Neural cell (in vitro differentiated cells): ENCODE measurements around the gene ZNF14. TPM values are rescaled to one million over a fixed set of nuclear protein-coding genes. Genes with fewer than 3 reads are reported as not detected.

Experiments
- H2AFZ ChIP-seq: fragments of 200-600, 300-800 bp; sonication (generic), shearing (Covaris generic); 2 replicates; pipeline ENCODE4 v1.6.0; 2014; ENCODE audit warnings: low read depth, mild to moderate bottlenecking, antibody characterized with exemption, low read length, moderate library complexity
- H3F3A ChIP-seq: fragments of 200-600 bp; shearing (Covaris generic); 2 replicates; pipeline ENCODE4 v1.6.1; 2016; ENCODE audit warnings: mild to moderate bottlenecking, moderate library complexity, mixed read lengths, antibody characterized with exemption, low read length; ENCODE audit not compliant: insufficient read depth, poor library complexity, severe bottlenecking
- H3K27ac ChIP-seq: fragments of 200-600, 300-800 bp; sonication (generic), shearing (Covaris generic); 2 replicates; pipeline ENCODE4 v1.5.1; 2014; ENCODE audit warnings: mild to moderate bottlenecking, low read length, moderate library complexity
- H3K27me3 ChIP-seq: fragments of 300-800, 200-600 bp; sonication (generic), shearing (Covaris generic); 2 replicates; pipeline ENCODE4 v1.6.0; 2014; ENCODE audit warnings: mild to moderate bottlenecking, low read depth, low read length, moderate library complexity; ENCODE audit not compliant: insufficient read depth
- H3K36me3 ChIP-seq: fragments of 300-800, 200-600 bp; sonication (generic), shearing (Covaris generic); 2 replicates; pipeline ENCODE4 v1.5.1; 2014; ENCODE audit warnings: mild to moderate bottlenecking, antibody characterized with exemption, low read length, moderate library complexity; ENCODE audit not compliant: insufficient read depth
- H3K4me2 ChIP-seq: fragments of 300-800, 200-600 bp; sonication (generic), shearing (Covaris generic); 2 replicates; pipeline ENCODE4 v1.6.0; 2014; ENCODE audit warnings: mild to moderate bottlenecking, low read length
- H3K4me3 ChIP-seq: fragments of 300-800, 200-600 bp; sonication (generic), shearing (Covaris generic); 2 replicates; pipeline ENCODE4 v1.5.1; 2014; ENCODE audit warnings: mild to moderate bottlenecking, low read length, moderate library complexity
- H3K79me2 ChIP-seq: fragments of 200-600 bp; shearing (Covaris generic); replicated peaks from 2 replicates; pipeline ENCODE4 v1.6.0; 2014; ENCODE audit warnings: mild to moderate bottlenecking, low read length, moderate library complexity; ENCODE audit not compliant: insufficient read depth
- H3K9ac ChIP-seq: fragments of 300-800, 200-600 bp; sonication (generic), shearing (Covaris generic); 2 replicates; pipeline ENCODE4 v1.6.1; 2016; ENCODE audit warnings: mild to moderate bottlenecking, low read length, mixed read lengths
- H3K9me2 ChIP-seq: fragments of 200-600 bp; shearing (Covaris generic); 2 replicates; pipeline ENCODE4 v1.6.1; 2016; ENCODE audit warnings: mild to moderate bottlenecking, low read length, mixed read lengths; ENCODE audit not compliant: insufficient read depth
- H3K9me3 ChIP-seq: fragments of 200-600, 300-800 bp; sonication (generic), shearing (Covaris generic); 2 replicates; pipeline ENCODE4 v1.6.1; 2016; ENCODE audit warnings: mild to moderate bottlenecking, mixed run types, low read length, moderate library complexity, mixed read lengths
- H4K20me1 ChIP-seq: fragments of 200-600 bp; shearing (Covaris generic); 2 replicates; pipeline ENCODE4 v1.6.1; 2016; ENCODE audit warnings: mild to moderate bottlenecking, mixed run types; ENCODE audit not compliant: insufficient read depth
- EP300 ChIP-seq: fragments of 450-650 bp; conservative IDR thresholded peaks from 2 replicates; pipeline ENCODE4 v1.6.1; 2014; ENCODE audit warnings: antibody characterized with exemption, mild to moderate bottlenecking, moderate library complexity; ENCODE audit not compliant: poor library complexity, severe bottlenecking
- EZH2 ChIP-seq: fragments of 200-600, 300-800 bp; shearing (Covaris generic), sonication (generic); IDR thresholded peaks from 2 replicates; pipeline ENCODE4 v1.6.1; 2014; ENCODE audit warnings: antibody characterized with exemption, low read length, borderline replicate concordance, mild to moderate bottlenecking; ENCODE audit not compliant: insufficient read depth, poor library complexity, severe bottlenecking
- MXI1 ChIP-seq: fragments of 450-650 bp; conservative IDR thresholded peaks from 2 replicates; pipeline ENCODE4 v1.6.1; 2014; ENCODE audit warnings: antibody characterized with exemption, mild to moderate bottlenecking; ENCODE audit not compliant: poor library complexity, severe bottlenecking
- POLR2AphosphoS5 ChIP-seq: IDR thresholded peaks from 2 replicates; pipeline ENCODE4 v1.6.1; 2012
- RAD21 ChIP-seq: fragments of 450-650 bp; conservative IDR thresholded peaks from 2 replicates; pipeline ENCODE4 v1.6.1; 2014; ENCODE audit warnings: antibody characterized with exemption, mild to moderate bottlenecking, moderate library complexity
- REST ChIP-seq: IDR thresholded peaks from 2 replicates; pipeline ENCODE4 v1.6.1; 2012; ENCODE audit warnings: borderline replicate concordance
- SMC3 ChIP-seq: fragments of 450-650 bp; conservative IDR thresholded peaks from 2 replicates; pipeline ENCODE4 v1.6.1; 2014; ENCODE audit warnings: antibody characterized with exemption, mild to moderate bottlenecking, moderate library complexity; ENCODE audit not compliant: poor library complexity
- TAF1 ChIP-seq: IDR thresholded peaks from 2 replicates; pipeline ENCODE4 v1.6.1; 2012; ENCODE audit warnings: low read depth
- polyA plus RNA-seq: library from polyadenylated mRNA; depleted of rRNA; stranded (reverse); fragments of >200 nt; gene quantifications from 2 replicates; pipeline ENCODE4 v1.2.3, GENCODE V29; 2014
- TF ChIP-seq, protein P1 (sequence below): fragments of 450-650 bp; IDR thresholded peaks from 2 replicates; pipeline ENCODE4 v1.5.1; 2014; ENCODE audit warnings: antibody characterized with exemption, mild to moderate bottlenecking, moderate library complexity; ENCODE audit not compliant: poor library complexity, severe bottlenecking

The ZNF14 gene
- polyA plus RNA-seq, 1 donor from 2014 or later: 8.2 TPM

DNA sequence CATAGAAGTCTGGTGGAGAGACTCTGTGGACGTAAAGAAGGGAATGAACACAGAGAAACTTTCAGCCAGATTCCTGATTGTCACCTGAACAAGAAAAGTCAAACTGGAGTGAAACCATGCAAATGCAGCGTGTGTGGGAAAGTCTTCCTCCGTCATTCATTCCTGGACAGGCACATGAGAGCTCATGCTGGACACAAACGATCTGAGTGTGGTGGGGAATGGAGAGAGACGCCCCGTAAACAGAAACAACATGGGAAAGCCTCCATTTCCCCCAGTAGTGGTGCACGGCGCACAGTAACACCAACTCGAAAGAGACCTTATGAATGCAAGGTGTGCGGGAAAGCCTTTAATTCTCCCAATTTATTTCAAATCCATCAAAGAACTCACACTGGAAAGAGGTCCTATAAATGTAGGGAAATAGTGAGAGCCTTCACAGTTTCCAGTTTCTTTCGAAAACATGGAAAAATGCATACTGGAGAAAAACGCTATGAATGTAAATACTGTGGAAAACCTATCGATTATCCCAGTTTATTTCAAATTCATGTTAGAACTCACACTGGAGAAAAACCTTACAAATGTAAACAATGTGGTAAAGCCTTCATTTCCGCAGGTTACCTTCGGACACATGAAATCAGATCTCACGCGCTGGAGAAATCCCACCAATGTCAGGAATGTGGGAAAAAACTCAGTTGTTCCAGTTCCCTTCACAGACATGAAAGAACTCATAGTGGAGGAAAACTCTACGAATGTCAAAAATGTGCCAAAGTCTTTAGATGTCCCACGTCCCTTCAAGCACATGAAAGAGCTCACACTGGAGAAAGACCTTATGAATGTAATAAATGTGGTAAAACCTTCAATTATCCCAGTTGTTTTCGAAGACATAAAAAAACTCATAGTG lies 53.5 kb downstream of the ZNF14 start:
- H3K9me2 ChIP-seq: no peaks in the 10 kb centered on the region
- no peak overlapping the region for H3K27ac ChIP-seq
- no peak overlapping the region for H3K4me2 ChIP-seq
- no peak overlapping the region for H3K4me3 ChIP-seq
- H3K27me3 ChIP-seq: no peaks in the 10 kb centered on the region
- no peaks in the 10 kb centered on the region for H4K20me1 ChIP-seq
- no peak for TF ChIP-seq MXI1
- no peak for TF ChIP-seq SMC3
- TF ChIP-seq EP300: no peak
- TF ChIP-seq TAF1: no peak
- no peak for TF ChIP-seq EZH2
- no peak for TF ChIP-seq POLR2AphosphoS5
- TF ChIP-seq, protein P1, sequence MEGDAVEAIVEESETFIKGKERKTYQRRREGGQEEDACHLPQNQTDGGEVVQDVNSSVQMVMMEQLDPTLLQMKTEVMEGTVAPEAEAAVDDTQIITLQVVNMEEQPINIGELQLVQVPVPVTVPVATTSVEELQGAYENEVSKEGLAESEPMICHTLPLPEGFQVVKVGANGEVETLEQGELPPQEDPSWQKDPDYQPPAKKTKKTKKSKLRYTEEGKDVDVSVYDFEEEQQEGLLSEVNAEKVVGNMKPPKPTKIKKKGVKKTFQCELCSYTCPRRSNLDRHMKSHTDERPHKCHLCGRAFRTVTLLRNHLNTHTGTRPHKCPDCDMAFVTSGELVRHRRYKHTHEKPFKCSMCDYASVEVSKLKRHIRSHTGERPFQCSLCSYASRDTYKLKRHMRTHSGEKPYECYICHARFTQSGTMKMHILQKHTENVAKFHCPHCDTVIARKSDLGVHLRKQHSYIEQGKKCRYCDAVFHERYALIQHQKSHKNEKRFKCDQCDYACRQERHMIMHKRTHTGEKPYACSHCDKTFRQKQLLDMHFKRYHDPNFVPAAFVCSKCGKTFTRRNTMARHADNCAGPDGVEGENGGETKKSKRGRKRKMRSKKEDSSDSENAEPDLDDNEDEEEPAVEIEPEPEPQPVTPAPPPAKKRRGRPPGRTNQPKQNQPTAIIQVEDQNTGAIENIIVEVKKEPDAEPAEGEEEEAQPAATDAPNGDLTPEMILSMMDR: no peak
- TF ChIP-seq RAD21: no peak
- TF ChIP-seq REST: no peak
- H2AFZ ChIP-seq: no peak overlapping the region
- H3K36me3 ChIP-seq: peaks cover 10% of the 10 kb centered on the region
- H3K9ac ChIP-seq: no peak overlapping the region
- H3F3A ChIP-seq: no peaks in the 10 kb centered on the region
- no peaks in the 10 kb centered on the region for H3K79me2 ChIP-seq
- no peaks in the 10 kb centered on the region for H3K9me3 ChIP-seq

DNA sequence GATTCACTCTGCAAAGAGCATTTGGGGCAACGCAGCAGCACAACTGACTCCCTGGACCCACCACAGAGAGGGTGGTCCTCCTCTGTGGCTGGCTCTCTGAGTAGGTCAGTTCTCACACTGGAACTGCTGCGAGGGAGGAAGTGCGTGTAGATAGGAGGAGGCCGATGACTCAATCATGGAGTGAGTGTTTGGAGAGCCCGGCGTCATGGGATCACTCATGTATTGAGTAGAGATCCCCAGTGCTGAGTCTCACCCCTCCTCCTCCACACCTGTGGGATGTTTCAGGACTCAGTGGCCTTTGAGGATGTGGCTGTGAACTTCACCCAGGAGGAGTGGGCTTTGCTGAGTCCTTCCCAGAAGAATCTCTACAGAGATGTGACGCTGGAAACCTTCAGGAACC lies 55.3 kb downstream of the ZNF14 start:
- Histone ChIP-seq H3K36me3 (peaks cover 10% of the 10 kb centered on the region), H3K9ac (no peak overlapping the region), H3K4me3 (no peak overlapping the region), H3K79me2 (no peaks in the 10 kb centered on the region), H3K9me2 (no peaks in the 10 kb centered on the region), H3K27me3 (no peaks in the 10 kb centered on the region), H2AFZ (no peak overlapping the region), H3F3A (no peaks in the 10 kb centered on the region), H3K27ac (no peak overlapping the region), H3K9me3 (no peaks in the 10 kb centered on the region), H3K4me2 (no peak overlapping the region), H4K20me1 (no peaks in the 10 kb centered on the region)
- TF ChIP-seq EP300: no peak
- no peak for TF ChIP-seq REST
- TF ChIP-seq, protein P1: no peak
- TF ChIP-seq RAD21: no peak
- no peak for TF ChIP-seq POLR2AphosphoS5
- no peak for TF ChIP-seq MXI1
- TF ChIP-seq TAF1: no peak
- no peak for TF ChIP-seq SMC3
- TF ChIP-seq EZH2: no peak
